ENCODE results near the gene SIX4.

GRCh38 chr14:60710494-60710893 lies 13.7 kb downstream of the SIX4 start:
- no peak for TF ChIP-seq CTCF (optimal IDR thresholded peaks at IDR 0.05 in 1 of 3, IDR thresholded peaks at IDR 0.05 in 1 of 3, conservative IDR thresholded peaks at IDR 0.05 in 1 of 3; ENCODE audit: extremely low read depth in 1 of 3, insufficient read depth in 2 of 3, low read length in 3 of 3)
- no peak for TF ChIP-seq EZH2 (IDR thresholded peaks at IDR 0.05; ENCODE audit: low read length)

All from keratinocyte (primary cell).